ENCODE results near the gene TRMT61A.

The TRMT61A gene

DNA sequence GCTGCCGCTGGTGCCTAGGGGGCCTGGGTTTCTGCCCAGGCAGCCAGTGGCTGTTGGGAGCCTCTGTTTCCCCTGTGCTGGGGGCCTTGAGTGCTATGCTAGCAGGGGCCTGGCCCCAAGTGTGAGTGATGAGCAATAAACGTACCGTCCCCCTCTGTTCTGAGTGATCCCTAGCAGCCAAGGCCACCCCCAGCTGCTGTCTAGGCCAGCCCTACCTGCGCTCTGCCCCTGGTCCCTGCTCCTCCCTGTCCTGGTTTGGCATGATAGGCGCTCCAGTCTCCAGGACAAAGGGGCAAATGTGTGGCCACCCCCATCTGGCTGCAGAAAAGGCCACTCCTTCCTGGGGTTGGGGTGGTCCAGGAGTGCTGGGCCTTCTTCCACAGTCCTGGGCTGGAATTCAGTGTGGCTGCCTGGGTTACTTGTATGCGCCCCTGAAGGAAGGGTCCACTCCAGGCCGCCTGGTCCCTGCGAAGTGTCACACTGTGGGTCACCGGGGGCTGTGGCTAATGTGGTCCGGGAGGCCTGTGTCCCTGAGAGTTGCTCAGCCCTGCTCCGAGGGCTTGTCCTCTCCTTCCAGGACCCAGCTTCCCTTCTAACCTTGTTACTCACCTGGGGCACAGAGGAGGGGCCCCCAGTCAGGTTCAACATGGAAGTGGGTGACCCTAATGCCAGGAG, 7.0 kb downstream of the TRMT61A start:
- ATAC-seq = no peak

DNA sequence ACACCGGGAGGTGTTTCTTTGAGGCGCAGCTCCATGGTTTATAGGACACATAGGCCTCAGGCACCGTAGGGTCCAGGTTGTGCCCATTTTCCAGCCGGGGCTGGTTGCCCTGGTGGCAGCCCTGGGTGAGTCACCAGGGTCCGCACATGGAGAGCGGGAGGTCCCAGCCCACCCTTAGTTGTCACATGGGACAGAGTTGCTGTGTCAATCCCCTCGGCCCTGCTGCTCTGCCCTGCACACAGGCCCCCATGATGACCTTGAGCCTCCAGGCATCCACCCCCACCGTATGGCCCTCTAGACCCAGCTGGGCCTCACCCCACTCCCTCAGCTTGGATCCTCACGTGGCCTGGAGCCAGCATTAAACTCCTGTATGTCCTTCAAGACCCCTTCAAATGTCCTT, 7.7 kb downstream of the TRMT61A start:
- no peak for ATAC-seq

DNA sequence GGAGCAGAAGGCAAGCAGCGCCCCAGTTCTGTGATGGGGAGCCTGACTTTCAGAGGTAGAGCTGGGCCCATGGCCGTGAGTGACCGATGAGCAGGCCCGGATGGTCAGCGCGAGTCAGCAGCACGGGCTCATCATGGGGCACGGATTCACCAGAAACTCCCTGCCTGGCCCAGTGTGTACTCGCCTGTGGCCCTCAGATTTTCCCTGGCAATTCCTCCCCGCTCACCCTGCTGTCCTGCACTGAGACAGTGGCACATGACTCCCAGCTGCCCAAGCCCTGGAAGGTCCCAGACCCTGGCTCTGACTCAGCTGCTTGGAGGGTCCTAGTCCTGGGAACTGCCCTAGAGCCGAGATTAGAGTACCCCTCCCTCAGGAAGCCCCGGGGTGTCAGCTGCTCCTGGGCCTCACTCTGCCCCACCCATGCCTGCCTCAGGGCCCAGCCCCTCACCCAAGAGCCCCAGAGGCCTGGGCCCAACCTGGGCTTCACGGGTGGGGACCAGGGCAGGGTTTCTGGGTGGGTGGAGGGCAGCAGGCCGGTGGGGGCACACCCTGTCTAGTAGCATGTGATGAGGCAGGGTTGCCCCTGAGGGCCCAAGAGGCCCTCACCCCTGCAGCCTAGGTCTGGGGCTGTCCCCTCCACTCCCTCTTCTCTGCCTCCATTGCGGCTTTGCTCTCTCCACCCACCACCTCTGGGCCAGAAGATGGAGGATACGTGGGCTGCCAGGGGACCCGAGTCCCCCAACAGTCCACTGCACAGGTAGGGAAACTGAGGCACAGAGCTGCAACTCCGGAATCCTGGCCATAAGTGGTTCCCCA, 8.4 kb downstream of the TRMT61A start:
- ATAC-seq = no peak

DNA sequence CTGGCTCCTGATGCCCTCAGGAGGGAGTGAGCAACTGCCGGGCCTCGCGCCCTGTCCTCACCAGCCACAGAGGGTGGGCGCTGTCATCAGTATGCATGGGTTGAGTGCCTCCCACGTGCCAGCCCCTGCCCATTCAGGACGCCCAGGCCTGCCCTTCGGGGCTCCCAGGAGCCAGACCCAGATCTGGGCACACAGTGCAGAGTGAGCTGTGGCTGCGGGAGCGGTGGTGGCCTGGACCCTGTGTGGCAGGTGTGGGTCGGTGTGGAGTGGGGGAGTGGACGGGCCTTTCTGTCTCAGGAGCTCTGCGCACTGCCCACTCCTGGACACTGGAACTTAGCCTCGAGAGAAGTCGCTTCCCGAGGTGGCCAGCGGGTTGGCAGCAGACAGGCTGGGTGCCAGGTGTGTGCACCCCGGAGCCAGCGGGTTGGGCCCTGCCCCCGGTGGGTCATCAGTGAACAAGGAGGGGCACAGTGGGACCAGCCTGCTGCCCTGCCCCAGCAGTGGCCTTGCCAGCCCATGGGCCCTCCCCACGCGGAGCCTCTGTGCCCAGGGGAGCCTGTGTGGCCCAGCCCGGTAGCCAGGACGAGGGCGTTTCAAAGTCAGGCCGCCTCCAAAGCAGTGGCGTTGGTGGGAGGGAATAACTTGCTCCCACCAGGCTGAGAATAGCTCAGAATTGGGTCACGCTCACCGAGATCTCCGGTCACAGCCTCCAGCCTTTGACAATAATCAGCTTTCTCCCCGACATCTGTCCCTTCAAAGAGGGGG, 9.5 kb downstream of the TRMT61A start:
- no peak for ATAC-seq

DNA sequence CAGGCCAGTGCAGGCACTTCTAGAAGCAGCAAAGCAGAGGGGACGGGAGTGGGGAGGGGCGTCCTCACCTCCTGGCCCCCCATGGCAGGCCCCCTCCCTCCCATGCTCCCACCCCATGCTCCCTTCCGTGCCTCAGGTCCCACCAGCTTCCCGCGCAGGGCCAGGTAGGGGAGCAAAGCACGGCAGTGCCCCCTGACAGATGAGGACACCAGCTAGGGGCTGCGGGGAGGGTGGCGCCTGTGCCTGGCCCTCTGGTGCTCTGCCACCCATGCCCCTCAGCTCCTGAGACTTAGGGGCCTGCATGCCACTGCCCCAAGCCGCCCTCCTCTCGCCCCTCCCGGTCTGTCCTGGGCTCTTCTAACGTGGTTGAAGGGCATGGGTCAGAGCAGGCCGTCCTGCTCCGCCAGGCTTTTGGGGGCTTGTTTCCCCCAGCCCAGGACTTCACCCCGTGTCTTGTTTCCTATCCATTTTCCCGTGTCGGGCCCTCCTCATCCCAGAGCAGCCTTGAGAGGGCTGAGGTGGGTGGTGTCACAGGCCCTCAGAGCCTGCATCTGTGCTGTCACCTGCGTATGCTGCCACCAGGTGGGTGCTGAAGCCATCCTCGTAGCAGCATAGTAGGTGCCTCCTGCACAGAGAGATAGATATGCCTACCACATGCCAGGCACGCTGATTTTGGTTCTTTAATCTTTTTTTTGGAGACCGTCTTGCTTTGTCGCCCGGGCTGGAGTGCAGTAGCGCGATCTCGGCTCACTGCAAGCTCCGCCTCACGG, 10.2 kb downstream of the TRMT61A start:
- peak in 1 of 2 donors; percentile 30 for ATAC-seq

DNA sequence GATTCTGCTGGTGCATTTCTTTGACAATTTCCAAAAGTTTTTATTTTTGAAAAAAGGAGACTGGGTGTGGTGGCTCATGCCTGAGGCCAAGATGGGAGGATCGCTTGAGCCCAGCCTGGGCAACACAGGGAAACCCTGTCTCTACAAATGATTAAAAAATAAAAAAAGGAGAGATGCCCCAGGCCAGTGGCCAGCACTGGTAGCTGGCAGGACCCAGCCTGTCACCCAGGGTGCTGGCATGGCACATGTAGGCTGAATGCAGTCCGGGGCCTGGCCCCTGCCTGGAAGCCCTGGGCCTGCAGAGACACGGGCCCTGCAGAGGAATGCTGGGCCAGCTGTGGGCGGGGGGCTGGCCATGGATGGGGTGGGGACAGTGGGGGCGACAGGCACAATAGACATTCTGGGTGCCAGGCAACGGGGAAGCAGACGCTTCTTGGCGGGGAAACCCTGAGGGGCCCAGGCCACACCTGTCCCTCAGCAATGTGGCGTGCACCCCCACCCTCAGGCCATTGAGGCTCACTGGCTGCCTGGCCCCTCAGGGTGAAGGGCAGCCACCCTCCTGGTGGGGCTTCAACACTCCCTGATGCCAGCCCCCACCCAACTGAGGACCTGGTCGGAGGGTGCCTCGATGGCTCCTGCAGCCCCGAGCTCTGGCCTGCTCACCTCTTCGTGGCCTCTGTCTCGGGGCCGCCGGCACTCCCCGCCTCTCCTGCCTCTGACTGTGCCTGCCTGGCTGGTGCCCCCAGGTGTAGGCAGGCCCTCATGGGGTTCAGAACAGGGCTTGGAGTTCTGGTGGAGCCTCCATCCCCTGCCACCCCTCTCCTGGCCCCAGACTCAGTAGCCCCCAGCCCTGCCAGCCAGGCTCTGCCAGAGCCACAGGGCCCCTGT, 12.1 kb downstream of the TRMT61A start:
- no peak for ATAC-seq

DNA sequence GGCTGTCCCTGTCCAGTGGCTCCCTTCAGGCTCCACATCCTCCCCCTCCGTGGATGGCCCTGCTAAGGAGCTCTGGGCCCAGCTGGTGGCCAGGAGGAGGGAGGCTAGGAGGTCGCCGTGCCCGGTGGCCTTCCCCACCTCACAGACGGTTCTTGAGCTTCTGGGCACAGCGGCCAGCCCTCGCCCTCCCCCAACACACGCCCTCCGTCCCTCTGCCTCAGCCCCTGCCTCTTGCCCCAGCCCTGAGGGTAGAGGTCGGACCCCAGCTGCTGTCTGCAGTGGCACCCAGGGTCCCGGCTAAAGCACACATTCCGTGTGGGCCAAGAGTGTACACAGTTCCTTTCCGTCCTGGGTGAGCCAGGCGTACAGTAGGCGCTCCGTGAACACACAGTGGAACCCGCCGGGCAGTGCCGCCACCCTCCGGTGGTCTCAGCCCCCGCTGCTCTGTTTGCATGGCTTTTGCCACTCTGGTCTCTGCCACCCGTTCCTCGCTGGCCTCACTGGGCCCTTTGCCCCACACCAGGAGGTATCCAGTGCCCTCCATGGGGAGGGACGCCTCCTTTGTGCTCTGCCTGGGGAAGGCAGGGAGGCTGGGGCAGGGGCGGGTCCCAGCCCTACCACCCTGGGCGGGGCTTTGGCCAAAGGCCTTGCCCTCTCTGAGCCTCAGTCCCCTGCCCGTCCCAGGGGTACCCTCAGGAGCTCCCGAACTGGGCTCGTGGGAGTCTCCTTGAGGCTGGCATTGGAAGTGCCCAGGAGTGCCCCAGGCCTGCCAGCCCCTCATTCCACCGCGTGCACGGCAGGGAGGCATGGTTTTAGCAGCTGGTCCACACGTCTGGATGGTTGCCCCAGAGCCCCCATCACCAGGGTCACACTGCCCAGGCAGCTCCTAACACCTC, 13.0 kb downstream of the TRMT61A start:
- ATAC-seq = no peak

DNA sequence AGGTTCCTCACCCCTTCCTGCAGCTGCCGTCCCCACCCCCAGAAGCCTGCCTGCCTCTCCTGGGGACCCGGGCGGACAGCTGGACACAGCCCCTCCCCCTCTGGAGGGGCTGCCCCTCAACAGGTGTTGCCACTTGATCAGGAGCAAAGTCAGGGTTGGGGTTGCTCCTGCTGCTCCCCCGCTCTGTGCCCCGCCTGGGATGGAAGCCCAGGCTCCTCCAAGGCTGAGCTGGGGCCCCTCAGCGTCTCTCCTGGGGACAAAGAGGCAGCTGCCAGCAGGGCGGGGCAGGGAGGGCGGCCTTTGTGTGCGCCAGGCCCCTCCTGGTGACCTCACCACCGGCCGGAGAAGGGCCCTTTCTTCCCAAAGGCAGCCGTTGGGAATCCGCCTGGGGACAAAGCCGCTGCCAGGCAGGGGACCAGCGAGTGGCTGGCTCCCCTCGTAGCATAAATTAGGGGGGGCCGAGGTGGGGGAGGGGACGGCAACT, 13.7 kb downstream of the TRMT61A start:
- ATAC-seq = no peak

DNA sequence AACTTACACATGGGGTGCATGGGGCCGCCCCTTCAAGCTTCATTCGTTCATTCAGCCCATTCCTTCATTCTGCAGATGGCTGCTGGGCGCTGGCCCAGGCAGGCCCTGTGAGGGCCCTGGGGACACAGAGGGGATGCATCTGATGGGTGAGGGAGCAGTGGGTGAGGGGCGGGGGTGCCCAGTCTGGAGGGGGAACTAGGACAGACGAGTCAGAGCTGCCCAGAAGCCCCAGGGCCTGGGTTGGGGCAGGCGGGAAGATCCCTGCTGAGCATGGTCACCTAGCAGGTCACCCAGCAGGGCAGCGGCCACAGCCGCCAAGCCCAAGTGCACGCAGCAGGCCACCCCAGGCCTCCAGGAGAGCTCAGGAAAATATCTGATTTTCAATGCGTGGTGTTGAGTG, 14.1 kb downstream of the TRMT61A start:
- ATAC-seq = no peak

DNA sequence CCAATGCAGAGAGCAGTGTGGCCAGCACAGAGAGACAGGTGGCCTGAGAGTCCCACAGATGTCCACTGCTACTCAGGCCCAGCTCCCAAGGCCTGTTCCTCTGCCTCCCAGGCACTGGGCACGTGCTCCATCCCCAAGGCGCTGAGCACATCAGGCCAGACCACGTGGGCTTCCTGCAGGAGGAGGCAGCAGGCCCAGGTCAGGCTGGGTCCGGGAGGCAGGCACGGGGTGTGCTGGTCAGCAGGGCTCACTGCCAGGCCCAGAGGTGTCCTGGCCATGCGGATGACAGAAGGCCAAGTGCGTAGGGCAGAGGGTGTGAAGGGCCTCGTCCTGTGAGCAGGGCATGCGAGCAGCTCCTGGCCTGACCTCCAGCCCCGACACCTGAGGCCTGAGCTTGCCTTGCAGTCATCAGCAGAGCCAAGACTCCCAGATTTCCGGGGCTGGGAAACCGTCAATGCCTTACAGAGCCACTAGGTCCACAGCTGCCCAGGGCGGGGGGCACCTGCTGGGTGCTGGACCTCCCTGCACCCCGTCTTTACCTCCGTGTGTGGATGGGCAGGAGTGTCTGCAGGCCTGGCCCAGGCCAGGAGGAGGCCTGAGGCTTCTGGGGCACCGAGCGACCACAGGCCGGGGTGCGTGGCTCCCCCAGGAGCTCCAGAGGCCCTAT, 14.9 kb downstream of the TRMT61A start:
- no peak for ATAC-seq

DNA sequence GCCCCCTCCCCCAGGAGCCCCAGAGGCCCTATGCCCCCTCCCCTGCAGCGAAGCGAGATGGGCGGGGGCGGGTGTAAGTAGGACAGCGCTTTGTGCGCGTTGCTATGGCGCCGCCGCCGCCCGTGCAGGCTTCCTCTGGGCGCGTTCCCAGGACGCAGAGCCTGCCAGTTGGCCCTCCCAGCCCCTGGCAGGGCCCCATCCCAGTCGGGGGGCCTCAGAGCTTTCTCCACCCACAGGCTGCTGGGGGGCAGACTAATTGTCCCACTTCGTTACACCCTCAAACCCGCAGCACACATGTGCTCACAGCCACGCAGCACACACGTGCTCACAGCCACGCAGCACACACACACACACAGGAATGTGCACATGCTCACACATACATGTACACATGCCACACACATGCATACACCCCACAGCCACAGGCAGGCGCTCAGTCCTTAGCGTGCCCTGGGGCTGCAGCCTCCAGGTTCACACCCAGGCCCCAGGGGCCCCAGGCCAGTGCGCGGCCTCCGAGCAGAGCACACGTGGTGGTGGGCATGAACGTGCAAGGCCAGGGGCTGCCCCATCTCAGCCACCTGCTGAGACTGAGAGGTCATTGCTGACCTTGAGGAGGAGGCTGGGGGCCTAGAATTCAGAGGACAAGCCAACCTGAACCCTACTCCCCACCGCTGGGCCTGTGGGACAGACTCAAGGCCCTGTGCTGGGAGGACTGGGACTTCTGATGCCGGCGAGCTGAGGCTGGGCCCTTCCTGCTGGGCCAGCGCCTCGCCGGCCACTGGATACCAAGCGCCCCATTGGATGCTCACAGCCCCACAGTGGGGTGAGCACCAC, 15.6 kb downstream of the TRMT61A start:
- no peak for ATAC-seq

DNA sequence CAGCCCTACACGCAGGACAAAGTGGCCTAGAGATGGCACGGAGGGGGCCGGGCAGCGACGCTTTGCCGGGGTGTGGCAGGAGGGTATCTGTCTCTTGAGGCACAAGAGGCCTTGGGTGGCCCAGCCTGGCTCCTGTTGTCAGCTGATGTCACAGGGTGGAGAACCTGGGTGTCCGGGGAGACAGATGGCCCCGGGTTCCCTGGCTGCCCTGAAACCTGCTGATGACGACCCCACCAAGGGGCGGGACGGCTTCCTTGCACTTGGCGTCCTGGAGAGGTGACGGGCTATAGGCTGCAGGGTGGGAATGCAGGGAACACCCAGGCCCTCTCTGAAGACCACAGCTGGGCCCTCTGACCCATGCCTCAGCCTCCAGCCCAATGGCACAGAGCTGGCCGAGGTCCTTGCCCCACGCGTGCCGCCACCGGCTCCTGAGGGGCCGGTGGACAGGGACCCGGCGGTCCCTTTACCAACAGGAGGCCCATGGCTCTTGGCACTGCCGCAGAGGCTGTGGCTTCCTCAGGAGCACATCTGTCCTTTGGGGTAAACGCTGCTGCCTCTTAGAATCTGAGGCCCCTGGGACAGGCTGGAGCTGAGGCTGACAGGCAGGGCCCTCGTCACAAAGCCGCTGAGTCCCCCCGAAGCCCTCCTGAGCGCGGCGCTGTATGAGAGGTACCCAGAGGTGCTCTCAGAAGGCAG, 16.4 kb downstream of the TRMT61A start:
- no peak for ATAC-seq

DNA sequence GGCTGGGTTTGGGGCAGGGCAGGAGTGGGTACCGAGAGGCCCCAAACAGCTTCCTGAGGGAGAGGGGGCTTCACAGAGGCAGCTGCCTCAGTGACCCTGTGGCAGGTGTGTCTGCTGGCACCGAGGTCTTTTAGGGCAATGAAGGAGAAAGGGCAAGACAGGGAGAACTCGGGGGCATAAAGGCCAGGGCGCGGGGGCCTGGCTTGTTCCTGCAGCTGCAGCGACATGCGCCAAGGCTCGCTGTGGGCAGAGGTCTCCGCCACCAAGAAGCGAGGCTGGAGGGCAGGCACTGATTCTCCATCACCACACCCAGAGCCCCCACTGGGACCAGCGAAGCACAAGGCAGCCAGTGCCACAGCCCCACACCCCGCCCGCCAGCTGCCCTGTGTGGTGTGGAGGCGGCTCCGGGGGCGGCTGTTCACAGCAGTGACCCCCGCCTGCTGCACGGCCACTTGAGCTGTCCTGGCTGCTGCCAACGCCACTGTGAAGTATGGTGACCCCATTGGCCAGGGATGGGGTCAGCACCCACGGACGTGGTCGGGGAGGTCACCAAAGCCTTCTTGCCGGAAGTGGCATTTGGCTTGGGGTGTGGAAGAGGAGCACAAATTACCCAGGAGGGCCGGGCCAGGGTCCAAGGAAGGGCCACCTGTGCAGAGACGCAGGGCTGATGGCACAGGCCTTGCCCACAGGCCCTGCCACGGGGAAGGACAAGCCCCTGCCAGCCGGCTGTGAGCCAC, 17.1 kb downstream of the TRMT61A start:
- no peak for ATAC-seq

DNA sequence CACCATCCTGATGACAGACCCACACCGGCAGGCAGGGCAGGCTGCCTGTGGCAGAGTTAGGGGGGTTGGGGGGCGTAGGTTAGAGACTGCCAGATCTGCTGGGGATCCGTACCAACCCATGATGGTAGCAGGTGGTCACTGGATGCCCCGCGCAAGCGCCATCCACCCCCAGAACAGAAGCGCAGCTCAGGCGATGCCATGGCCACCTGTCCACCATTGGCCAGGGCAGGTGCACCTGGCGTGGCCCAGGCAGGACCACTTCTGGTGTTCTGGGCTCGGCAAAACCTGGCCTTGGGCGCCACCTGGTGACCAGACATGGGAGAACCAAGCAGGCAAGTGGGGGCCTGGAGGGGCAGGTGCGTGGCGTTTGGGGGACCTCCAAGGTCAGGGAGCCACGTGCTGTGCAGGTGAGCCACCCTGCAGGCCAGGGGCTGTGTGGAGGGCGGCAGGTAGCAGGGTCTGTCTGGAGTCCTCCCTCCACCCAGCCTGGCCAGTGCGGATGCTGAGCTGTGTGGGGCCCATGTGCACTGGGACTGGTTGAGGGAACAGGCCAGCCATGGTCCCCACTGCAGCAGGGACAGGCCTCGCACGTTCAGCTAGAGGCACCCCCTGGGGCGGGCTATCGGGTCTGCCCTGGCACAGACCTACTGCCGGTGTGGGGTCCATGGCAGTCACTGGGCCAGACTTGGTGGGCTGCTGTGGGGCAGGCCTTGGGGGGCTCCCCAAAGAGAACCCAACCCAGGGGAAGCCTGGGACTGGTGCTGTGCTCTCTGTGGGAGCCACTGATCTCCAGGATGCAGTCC, 17.9 kb downstream of the TRMT61A start:
- peak; percentile 70 to 82 for ATAC-seq

DNA sequence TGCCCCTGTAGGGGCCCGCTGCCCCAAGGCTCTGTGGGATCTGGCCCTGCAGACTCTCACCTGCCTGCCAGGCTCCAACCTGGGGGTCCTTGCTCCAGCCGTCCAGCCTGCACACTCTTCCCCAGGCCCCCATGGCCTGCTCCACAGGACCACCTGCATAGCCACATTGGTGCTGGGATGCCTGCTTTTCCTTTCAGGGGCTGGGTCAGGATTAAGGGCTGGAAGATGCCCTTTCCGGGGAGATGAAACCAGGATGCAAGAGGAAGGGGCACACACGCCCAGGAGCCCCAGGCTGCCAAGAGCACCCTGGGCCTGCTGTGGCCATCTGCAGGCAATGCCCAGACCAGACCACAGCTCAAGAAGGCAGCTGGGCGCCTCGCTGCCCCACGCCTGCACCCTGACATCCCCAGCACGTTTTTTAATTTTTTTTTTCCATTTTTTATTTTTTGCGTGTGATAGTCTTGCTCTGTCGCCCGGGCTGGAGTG, 18.5 kb downstream of the TRMT61A start:
- ATAC-seq = no peak

DNA sequence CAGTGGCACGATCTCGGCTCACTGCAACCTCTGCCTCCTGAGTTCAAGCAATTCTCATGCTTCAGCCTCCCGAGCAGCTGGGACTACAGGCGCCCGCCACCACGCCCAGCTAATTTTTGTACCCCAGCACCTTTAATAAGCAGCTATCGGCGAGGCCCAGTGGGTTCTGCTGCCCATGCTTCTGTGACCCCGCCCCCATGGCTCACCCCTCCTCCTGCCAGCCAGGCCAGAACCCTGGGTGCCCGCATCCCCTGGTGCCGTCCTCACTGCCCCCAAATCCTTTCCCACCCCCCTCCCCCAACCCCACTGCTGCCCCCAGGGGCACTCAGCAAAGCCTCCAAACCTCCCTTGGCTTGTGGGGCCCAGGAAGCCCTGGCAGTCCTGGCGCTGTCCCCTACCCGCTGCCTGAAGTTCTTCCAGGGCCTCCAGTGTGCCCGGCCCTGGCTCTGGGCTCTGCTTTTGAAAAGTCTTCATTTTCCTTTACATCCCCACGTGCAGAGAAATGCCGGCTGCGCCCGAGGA, 19.0 kb downstream of the TRMT61A start:
- ATAC-seq = no peak

All from activated CD4-positive, CD25-positive, alpha-beta regulatory T cell treated with anti-CD3 and anti-CD28 coated beads, Interleukin-2, amount 50 U/mL, for 24 hours (primary cell).